B cell (primary cell): ENCODE data around the gene ZNF385D. TPM values are rescaled to one million over a fixed set of nuclear protein-coding genes. Genes with fewer than 3 reads are reported as not detected.

Source experiments
- ATAC-seq: fragments of 200-7000 bp; cut with Tn5 transposase; one replicate; pipeline ENCODE4 v1.10.0; 2021; ENCODE audit warnings: low read depth, mild to moderate bottlenecking, moderate number of reproducible peaks, moderate library complexity
- CTCF ChIA-PET: fragments of 350-600 bp; sonication (Branson Sonifier 250); formaldehyde crosslinking; loops from one replicate; lab custom pipeline; 2021; ENCODE audit warnings: antibody characterized with exemption, inconsistent platforms; lab: Charles Lee
- POLR2A ChIA-PET: fragments of 350-600 bp; sonication (Branson Sonifier 250); formaldehyde crosslinking; loops from one replicate; lab custom pipeline; 2021; ENCODE audit warnings: antibody characterized with exemption; lab: Charles Lee
- DNase-seq: peaks from one replicate; pipeline ENCODE4 v3.0.0; 2013
- H2AFZ ChIP-seq: 2 replicates; pipeline ENCODE4 v1.6.1; 2012; ENCODE audit warnings: mild to moderate bottlenecking, low read depth, low read length; ENCODE audit not compliant: insufficient read depth, poor library complexity, severe bottlenecking
- H3K27ac ChIP-seq, 2 donors: 1 replicate in 1 of 2; 2 replicates in 1 of 2; pipeline ENCODE4 v1.5.1; 2012 to 2013; ENCODE audit warnings: low read length in 2 of 2, mild to moderate bottlenecking in 2 of 2, moderate library complexity in 1 of 2
- H3K27me3 ChIP-seq, 4 experiments: fragments of 200-600 bp in 1 of 4; sonication (generic) in 1 of 4; replicated peaks in 1 of 4; 1 replicate in 2 of 4; 2 replicates in 2 of 4; pipeline versions ENCODE4 v1.6.1 to v1.7.0; 2013 to 2016; ENCODE audit warnings: low read length in 3 of 4, mild to moderate bottlenecking in 2 of 4, mixed read lengths in 1 of 4, moderate library complexity in 1 of 4; ENCODE audit not compliant: insufficient read depth in 4 of 4, control insufficient read depth in 3 of 4; ENCODE audit errors: control extremely low read depth in 1 of 4
- H3K36me3 ChIP-seq, 2 experiments: replicated peaks in 1 of 2; 1 replicate in 1 of 2; 2 replicates in 1 of 2; pipeline versions ENCODE4 v1.6.1 to v1.7.1; 2013; ENCODE audit warnings: low read length in 1 of 2; ENCODE audit not compliant: insufficient read depth in 2 of 2, control insufficient read depth in 1 of 2; ENCODE audit errors: control extremely low read depth in 1 of 2, extremely low read depth in 1 of 2
- H3K4me1 ChIP-seq, 2 donors: fragments of 200-600 bp in 1 of 2; sonication (generic) in 1 of 2; 1 replicate in 1 of 2; 2 replicates in 1 of 2; pipeline versions ENCODE4 v1.5.1 to v1.6.1; 2013 to 2017; ENCODE audit warnings: low read length in 2 of 2; ENCODE audit not compliant: control insufficient read depth in 2 of 2, insufficient read depth in 2 of 2
- H3K4me2 ChIP-seq: replicated peaks from 2 replicates; pipeline ENCODE3; 2012; ENCODE audit warnings: mild to moderate bottlenecking, low read depth, low read length; ENCODE audit not compliant: poor library complexity, severe bottlenecking
- H3K4me3 ChIP-seq, 5 experiments: fragments of 200-600 bp in 1 of 5; sonication (generic) in 1 of 5; 1 replicate in 3 of 5; 2 replicates in 2 of 5; pipeline versions ENCODE4 v1.5.1 to v1.7.0; 2011 to 2016; ENCODE audit warnings: low read length in 4 of 5, mild to moderate bottlenecking in 4 of 5, low read depth in 2 of 5, control low read depth in 1 of 5, moderate library complexity in 1 of 5; ENCODE audit not compliant: insufficient read depth in 1 of 5; ENCODE audit errors: control extremely low read depth in 1 of 5, extremely low read depth in 1 of 5
- H3K79me2 ChIP-seq: fragments of 200-600 bp; sonication (generic); one replicate; pipeline ENCODE4 v1.6.0; 2016; ENCODE audit warnings: low read length; ENCODE audit not compliant: control insufficient read depth, insufficient read depth
- H3K9ac ChIP-seq: fragments of 200-600 bp; sonication (generic); 2 replicates; pipeline ENCODE4 v1.6.1; 2017; ENCODE audit warnings: mild to moderate bottlenecking, low read length, moderate library complexity
- H3K9me3 ChIP-seq, 3 donors: one replicate each; pipeline versions ENCODE4 v1.6.1 to v1.7.1; 2013; ENCODE audit warnings: low read length in 2 of 3; ENCODE audit not compliant: control insufficient read depth in 2 of 3, insufficient read depth in 1 of 3; ENCODE audit errors: control extremely low read depth in 1 of 3
- H4K20me1 ChIP-seq: 2 replicates; pipeline ENCODE4 v1.6.0; 2012; ENCODE audit warnings: mild to moderate bottlenecking, low read length; ENCODE audit not compliant: insufficient read depth, control insufficient read depth, poor library complexity, severe bottlenecking
- H3K27ac Mint-ChIP-seq: one replicate; pipeline ENCODE4 v1.8.0; 2021; ENCODE audit warnings: mixed read lengths
- H3K27me3 Mint-ChIP-seq: one replicate; pipeline ENCODE4 v1.8.0; 2021; ENCODE audit warnings: mixed read lengths
- H3K4me1 Mint-ChIP-seq: one replicate; pipeline ENCODE4 v1.8.0; 2021; ENCODE audit warnings: mixed read lengths
- H3K4me3 Mint-ChIP-seq: one replicate; pipeline ENCODE4 v1.8.0; 2021; ENCODE audit warnings: mixed read lengths
- H3K9me3 Mint-ChIP-seq: one replicate; pipeline ENCODE4 v1.8.0; 2022; ENCODE audit warnings: mixed read lengths; ENCODE audit not compliant: insufficient read depth
- EZH2 ChIP-seq: IDR thresholded peaks from 2 replicates; pipeline ENCODE4 v1.6.1; 2012; ENCODE audit warnings: borderline replicate concordance, low read depth, mild to moderate bottlenecking, moderate library complexity, low read length; ENCODE audit not compliant: insufficient read depth, poor library complexity, severe bottlenecking
- WGBS: methylation state at CpG from one replicate; pipeline ENCODE4 v1.1.5; 2013; ENCODE audit warnings: missing lambda C conversion rate; ENCODE audit not compliant: insufficient coverage; 5-methylcytosine and 5-hydroxymethylcytosine counted together
- intact Hi-C: fragments of 100-400 bp; cut with micrococcal nuclease; formaldehyde crosslinking; loops from one replicate; pipeline ENCODE4 v1.10.0; 2022
- polyA plus RNA-seq: library from polyadenylated mRNA; depleted of rRNA; stranded (reverse); fragments of >200 nt; gene quantifications from 2 replicates; pipeline ENCODE4 v1.2.3, GENCODE V29; 2012
- total RNA-seq, 2 donors: library from RNA; stranded (reverse); fragments of 120-200 nt in 1 of 2; gene quantifications; 1 replicate in 1 of 2; 2 replicates in 1 of 2; pipeline versions ENCODE4 v1.2.3 to v1.2.4, GENCODE V29; 2013 to 2022
- TF ChIP-seq, protein P1 (sequence below): fragments of 200-600 bp; IDR thresholded peaks from one replicate; pipeline ENCODE4 v1.8.0; 2022; ENCODE audit warnings: antibody characterized with exemption, mild to moderate bottlenecking

Gene ZNF385D
- total and polyA plus RNA-seq, 2 donors (not counting 1 experiment from before 2014, with no cell fraction given), result not detected

GRCh38 chr3:21654241-21654640, 96.8 kb downstream of the ZNF385D start:
- ChIA-PET POLR2A (no interaction called here), CTCF (no interaction called here)
- Mint-ChIP-seq H3K27ac (no peak overlapping the region), H3K4me1 (no peaks in the 10 kb centered on the region), H3K9me3 (no peaks in the 10 kb centered on the region), H3K27me3 (no peaks in the 10 kb centered on the region), H3K4me3 (no peak overlapping the region)
- no peaks in the 10 kb centered on the region for H4K20me1 ChIP-seq
- no peaks in the 10 kb centered on the region for H3K79me2 ChIP-seq
- DNase-seq (no peak), ATAC-seq (no peak)
- no peak overlapping the region for H3K27ac ChIP-seq
- no peaks in the 10 kb centered on the region for H3K36me3 ChIP-seq
- intact Hi-C loops, result no loop called here
- H3K27me3 ChIP-seq, result no peaks in the 10 kb centered on the region
- no peak overlapping the region for H3K4me2 ChIP-seq
- H3K4me1 ChIP-seq, result no peaks in the 10 kb centered on the region
- 100% methylated on average over 2 of the region's 5 CpGs for WGBS
- no peak overlapping the region for H2AFZ ChIP-seq
- no peak overlapping the region for H3K4me3 ChIP-seq
- no peak overlapping the region for H3K9ac ChIP-seq
- TF ChIP-seq, protein P1, sequence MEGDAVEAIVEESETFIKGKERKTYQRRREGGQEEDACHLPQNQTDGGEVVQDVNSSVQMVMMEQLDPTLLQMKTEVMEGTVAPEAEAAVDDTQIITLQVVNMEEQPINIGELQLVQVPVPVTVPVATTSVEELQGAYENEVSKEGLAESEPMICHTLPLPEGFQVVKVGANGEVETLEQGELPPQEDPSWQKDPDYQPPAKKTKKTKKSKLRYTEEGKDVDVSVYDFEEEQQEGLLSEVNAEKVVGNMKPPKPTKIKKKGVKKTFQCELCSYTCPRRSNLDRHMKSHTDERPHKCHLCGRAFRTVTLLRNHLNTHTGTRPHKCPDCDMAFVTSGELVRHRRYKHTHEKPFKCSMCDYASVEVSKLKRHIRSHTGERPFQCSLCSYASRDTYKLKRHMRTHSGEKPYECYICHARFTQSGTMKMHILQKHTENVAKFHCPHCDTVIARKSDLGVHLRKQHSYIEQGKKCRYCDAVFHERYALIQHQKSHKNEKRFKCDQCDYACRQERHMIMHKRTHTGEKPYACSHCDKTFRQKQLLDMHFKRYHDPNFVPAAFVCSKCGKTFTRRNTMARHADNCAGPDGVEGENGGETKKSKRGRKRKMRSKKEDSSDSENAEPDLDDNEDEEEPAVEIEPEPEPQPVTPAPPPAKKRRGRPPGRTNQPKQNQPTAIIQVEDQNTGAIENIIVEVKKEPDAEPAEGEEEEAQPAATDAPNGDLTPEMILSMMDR, result no peak
- no peak for TF ChIP-seq EZH2
- no peaks in the 10 kb centered on the region for H3K9me3 ChIP-seq

GRCh38 chr3:21649519-21649918, 101.5 kb downstream of the ZNF385D start:
- H4K20me1 ChIP-seq, result no peaks in the 10 kb centered on the region
- no peak for ATAC-seq
- no peak overlapping the region for H3K27ac ChIP-seq
- H3K4me2 ChIP-seq, result no peak overlapping the region
- POLR2A ChIA-PET, result no interaction called here
- TF ChIP-seq, protein P1, result no peak
- no peak for TF ChIP-seq EZH2
- DNase-seq, result no peak
- CTCF ChIA-PET, result no interaction called here
- Mint-ChIP-seq H3K4me3 (no peak overlapping the region), H3K4me1 (no peaks in the 10 kb centered on the region), H3K27me3 (no peaks in the 10 kb centered on the region), H3K27ac (no peak overlapping the region), H3K9me3 (no peaks in the 10 kb centered on the region)
- intact Hi-C loops, result no loop called here
- no peaks in the 10 kb centered on the region for H3K9me3 ChIP-seq
- H3K4me3 ChIP-seq, result no peak overlapping the region
- no peak overlapping the region for H2AFZ ChIP-seq
- H3K27me3 ChIP-seq, result no peaks in the 10 kb centered on the region
- H3K9ac ChIP-seq, result no peak overlapping the region
- no CpG with 5 or more reads among the region's 1 CpG for WGBS
- no peaks in the 10 kb centered on the region for H3K4me1 ChIP-seq
- no peaks in the 10 kb centered on the region for H3K79me2 ChIP-seq
- no peaks in the 10 kb centered on the region for H3K36me3 ChIP-seq
